Caco-2 (cell line): ENCODE data around the gene SPECC1L. TPM values are rescaled to one million over a fixed set of nuclear protein-coding genes. Genes with fewer than 3 reads are reported as not detected.

Experiments used
- BruUV-seq: library from RNA; stranded (reverse); fragments of 400-500 nt; replicated peaks from 2 replicates; lab custom pipeline; 2021; lab: Mats Ljungman, UMichigan
- CTCF ChIA-PET: fragments of 300-600 bp; sonication (Branson Sonifier 250); formaldehyde crosslinking; loops from one replicate; lab custom pipeline; 2022; ENCODE audit warnings: antibody characterized with exemption; lab: Charles Lee
- POLR2A ChIA-PET: fragments of 300-600 bp; sonication (Branson Sonifier 250); formaldehyde crosslinking; loops from one replicate; lab custom pipeline; 2022; ENCODE audit warnings: antibody characterized with exemption; lab: Charles Lee
- DNase-seq, 2 experiments: peaks; one replicate each; pipeline versions ENCODE4 v3.0.0 to v3.0.0-alpha.2; 2020 to 2022
- H3K27me3 ChIP-seq: replicated peaks from 2 replicates; pipeline ENCODE4 v1.6.0; 2011; ENCODE audit warnings: low read length; ENCODE audit not compliant: control insufficient read depth, insufficient read depth
- H3K36me3 ChIP-seq: 2 replicates; pipeline ENCODE4 v1.5.1; 2011; ENCODE audit warnings: low read length; ENCODE audit not compliant: control insufficient read depth, insufficient read depth
- H3K4me1 ChIP-seq: fragments of 250-450 bp; sonication (Bioruptor Pico); 2 replicates; pipeline ENCODE4 v1.5.1; 2020; ENCODE audit warnings: mild to moderate bottlenecking
- H3K4me3 ChIP-seq: 2 replicates; pipeline ENCODE4 v1.5.1; 2011; ENCODE audit warnings: low read depth, mild to moderate bottlenecking, control low read depth, low read length
- H3K9me3 ChIP-seq: fragments of 250-450 bp; sonication (Bioruptor Pico); 2 replicates; pipeline ENCODE4 v1.5.1; 2020; ENCODE audit warnings: mild to moderate bottlenecking, moderate library complexity
- H3K27ac Mint-ChIP-seq: one replicate; pipeline ENCODE4 v1.8.0; 2022; ENCODE audit warnings: mixed read lengths; ENCODE audit not compliant: unreplicated experiment
- H3K27me3 Mint-ChIP-seq: one replicate; pipeline ENCODE4 v1.8.0; 2022; ENCODE audit warnings: mixed read lengths; ENCODE audit not compliant: insufficient read depth, unreplicated experiment
- H3K36me3 Mint-ChIP-seq: one replicate; pipeline ENCODE4 v1.8.0; 2022; ENCODE audit warnings: mild to moderate bottlenecking, mixed read lengths; ENCODE audit not compliant: insufficient read depth, unreplicated experiment
- H3K4me1 Mint-ChIP-seq: one replicate; pipeline ENCODE4 v1.8.0; 2022; ENCODE audit warnings: low read depth, mixed read lengths; ENCODE audit not compliant: unreplicated experiment
- H3K4me3 Mint-ChIP-seq: one replicate; pipeline ENCODE4 v1.8.0; 2022; ENCODE audit warnings: mild to moderate bottlenecking, moderate library complexity, mixed read lengths; ENCODE audit not compliant: unreplicated experiment
- H3K9me3 Mint-ChIP-seq: one replicate; pipeline ENCODE4 v1.8.0; 2022; ENCODE audit warnings: mixed read lengths; ENCODE audit not compliant: unreplicated experiment
- intact Hi-C: fragments of 100-400 bp; cut with micrococcal nuclease; formaldehyde crosslinking; loops from one replicate; pipeline ENCODE4 v1.10.0; 2022; ENCODE audit not compliant: unreplicated experiment
- total RNA-seq: library from RNA; stranded (reverse); gene quantifications from 2 replicates; pipeline ENCODE4 v1.2.3, GENCODE V29; 2022
- TF ChIP-seq, protein P1 (sequence below), 2 experiments: fragments of 200-600 bp in 1 of 2; IDR thresholded peaks; 1 replicate in 1 of 2; 2 replicates in 1 of 2; pipeline versions ENCODE4 v1.5.1 to v1.8.0; 2011 to 2022; ENCODE audit warnings: antibody characterized with exemption in 1 of 2, control low read depth in 1 of 2, inconsistent platforms in 1 of 2, low read depth in 1 of 2, low read length in 1 of 2, mild to moderate bottlenecking in 1 of 2, moderate library complexity in 1 of 2; ENCODE audit not compliant: insufficient read depth in 1 of 2, severe bottlenecking in 1 of 2, unreplicated experiment in 1 of 2

Gene SPECC1L
- total RNA-seq, 1 experiment from 2014 or later: 72.8 TPM

DNA sequence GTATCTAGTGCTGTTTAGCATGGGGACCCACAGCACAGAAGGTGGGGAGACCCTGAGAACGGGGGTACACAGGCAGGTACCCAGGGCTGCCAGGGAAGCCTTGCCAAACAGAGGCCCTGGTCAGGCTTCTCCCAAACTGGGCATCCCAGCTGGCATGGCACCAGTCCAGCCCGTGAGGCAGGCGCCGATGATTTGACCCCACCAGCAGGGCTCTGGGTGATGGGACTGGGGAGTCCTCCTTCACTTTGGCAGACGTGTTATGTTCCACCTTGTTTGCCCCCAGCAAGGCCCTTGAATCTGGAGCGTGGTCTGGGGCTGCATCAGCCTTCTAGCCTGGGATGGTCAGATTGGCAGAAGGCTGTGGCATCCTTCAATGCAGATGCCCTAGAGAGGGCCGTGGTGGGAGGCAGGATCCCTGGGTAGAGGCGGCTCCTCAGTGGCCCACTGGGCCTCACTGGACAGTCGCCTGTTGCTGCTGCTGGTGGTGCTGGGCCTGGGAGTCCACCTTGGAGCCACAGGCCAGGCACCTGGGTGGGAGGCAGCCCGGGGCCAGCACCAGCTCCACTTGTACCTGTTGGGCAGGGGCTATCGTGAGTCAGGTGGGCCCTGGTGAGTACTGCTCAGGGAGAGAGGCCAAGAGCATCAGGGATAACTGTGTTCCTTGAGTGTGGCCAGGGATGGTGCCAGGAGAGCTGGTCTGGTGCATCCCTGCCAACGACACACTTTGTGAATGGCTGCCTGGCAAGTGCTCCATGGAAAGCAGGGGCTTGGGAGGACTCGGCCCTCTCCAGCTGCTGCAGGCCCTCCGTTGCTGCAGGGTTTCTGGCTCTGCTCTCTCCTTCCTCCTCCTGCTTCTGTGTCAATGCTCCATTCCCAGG is 160.0 kb downstream of the SPECC1L start:
- CTCF ChIA-PET: interaction anchor here (0.5 to 1.0 kb wide), 2 partner anchors 7 to 91 kb away, joined by 3 read pairs; no protein-coding TSS in a partner anchor
- H3K4me1 Mint-ChIP-seq: peaks cover 6% of the 10 kb centered on the region
- H3K27ac Mint-ChIP-seq: no peak overlapping the region
- intact Hi-C loops: no loop called here
- no peak overlapping the region for H3K4me3 Mint-ChIP-seq
- no peaks in the 10 kb centered on the region for H3K9me3 Mint-ChIP-seq
- H3K4me3 ChIP-seq: no peak overlapping the region
- BruUV-seq: no TSS peak
- TF ChIP-seq, protein P1, sequence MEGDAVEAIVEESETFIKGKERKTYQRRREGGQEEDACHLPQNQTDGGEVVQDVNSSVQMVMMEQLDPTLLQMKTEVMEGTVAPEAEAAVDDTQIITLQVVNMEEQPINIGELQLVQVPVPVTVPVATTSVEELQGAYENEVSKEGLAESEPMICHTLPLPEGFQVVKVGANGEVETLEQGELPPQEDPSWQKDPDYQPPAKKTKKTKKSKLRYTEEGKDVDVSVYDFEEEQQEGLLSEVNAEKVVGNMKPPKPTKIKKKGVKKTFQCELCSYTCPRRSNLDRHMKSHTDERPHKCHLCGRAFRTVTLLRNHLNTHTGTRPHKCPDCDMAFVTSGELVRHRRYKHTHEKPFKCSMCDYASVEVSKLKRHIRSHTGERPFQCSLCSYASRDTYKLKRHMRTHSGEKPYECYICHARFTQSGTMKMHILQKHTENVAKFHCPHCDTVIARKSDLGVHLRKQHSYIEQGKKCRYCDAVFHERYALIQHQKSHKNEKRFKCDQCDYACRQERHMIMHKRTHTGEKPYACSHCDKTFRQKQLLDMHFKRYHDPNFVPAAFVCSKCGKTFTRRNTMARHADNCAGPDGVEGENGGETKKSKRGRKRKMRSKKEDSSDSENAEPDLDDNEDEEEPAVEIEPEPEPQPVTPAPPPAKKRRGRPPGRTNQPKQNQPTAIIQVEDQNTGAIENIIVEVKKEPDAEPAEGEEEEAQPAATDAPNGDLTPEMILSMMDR (IDR thresholded peaks at IDR 0.05; ENCODE audit: insufficient read depth in 1 of 2, low read depth in 1 of 2, low read length in 1 of 2, severe bottlenecking in 1 of 2, unreplicated experiment in 1 of 2): no peak
- H3K36me3 ChIP-seq: 0 out of 2 replicates have a peak, but pooled peaks cover 1% of the 10 kb centered on the region
- no peaks in the 10 kb centered on the region for H3K27me3 Mint-ChIP-seq
- no peaks in the 10 kb centered on the region for H3K9me3 ChIP-seq
- no peaks in the 10 kb centered on the region; the same call in 1 of the 2 replicates for H3K4me1 ChIP-seq
- H3K27me3 ChIP-seq: no peaks in the 10 kb centered on the region
- POLR2A ChIA-PET: no interaction called here
- H3K36me3 Mint-ChIP-seq: peaks cover 45% of the 10 kb centered on the region
- no peak for DNase-seq

DNA sequence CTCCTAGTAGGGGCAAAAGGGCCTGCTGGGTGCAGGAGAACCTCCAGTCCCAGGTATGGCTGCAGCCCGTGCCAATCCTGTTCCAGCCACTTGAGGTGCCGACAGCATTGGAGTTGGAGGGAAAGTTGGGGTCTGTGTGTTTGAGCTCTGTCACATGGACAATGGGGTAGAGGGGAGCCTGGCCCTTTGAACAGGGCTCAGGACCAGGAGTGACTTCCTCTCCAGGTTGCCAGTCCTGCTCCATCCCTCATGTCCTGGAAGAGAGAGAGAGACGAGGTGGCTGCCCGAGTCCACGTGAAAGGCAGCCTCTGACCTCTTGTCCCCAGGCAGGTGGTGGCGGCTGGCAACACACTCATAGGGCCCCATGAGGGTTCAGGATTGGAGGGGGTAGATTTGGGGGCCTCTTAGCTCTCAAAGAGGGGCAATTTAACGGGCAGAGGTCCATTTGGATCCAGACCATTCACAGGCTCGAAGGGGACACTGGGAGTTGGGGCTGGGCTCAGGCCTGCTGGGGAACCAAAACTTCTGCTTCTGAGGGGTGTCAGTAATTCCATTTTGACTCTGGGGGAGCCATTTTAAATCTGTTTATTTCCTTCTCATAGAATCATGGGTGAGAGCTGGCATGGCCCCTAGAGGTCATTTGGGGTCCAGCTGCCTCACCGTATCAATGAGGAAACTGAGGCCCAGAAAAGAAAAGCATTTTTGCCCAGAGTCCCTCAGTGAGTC is 160.8 kb downstream of the SPECC1L start:
- DNase-seq: no peak
- H3K4me3 Mint-ChIP-seq: no peak overlapping the region
- Histone ChIP-seq H3K4me3 (no peak overlapping the region), H3K9me3 (no peaks in the 10 kb centered on the region), H3K4me1 (no peaks in the 10 kb centered on the region; the same call in 1 of the 2 replicates), H3K27me3 (no peaks in the 10 kb centered on the region), H3K36me3 (0 out of 2 replicates have a peak, but pooled peaks cover 1% of the 10 kb centered on the region)
- peaks cover 49% of the 10 kb centered on the region for H3K36me3 Mint-ChIP-seq
- ChIA-PET POLR2A (no interaction called here), CTCF (no interaction called here)
- BruUV-seq: no TSS peak
- H3K27me3 Mint-ChIP-seq: no peaks in the 10 kb centered on the region
- intact Hi-C loops: no loop called here
- H3K4me1 Mint-ChIP-seq: peaks cover 6% of the 10 kb centered on the region
- H3K27ac Mint-ChIP-seq: no peak overlapping the region
- H3K9me3 Mint-ChIP-seq: no peaks in the 10 kb centered on the region
- TF ChIP-seq, protein P1 (IDR thresholded peaks at IDR 0.05; ENCODE audit: insufficient read depth in 1 of 2, low read depth in 1 of 2, low read length in 1 of 2, severe bottlenecking in 1 of 2, unreplicated experiment in 1 of 2): no peak

DNA sequence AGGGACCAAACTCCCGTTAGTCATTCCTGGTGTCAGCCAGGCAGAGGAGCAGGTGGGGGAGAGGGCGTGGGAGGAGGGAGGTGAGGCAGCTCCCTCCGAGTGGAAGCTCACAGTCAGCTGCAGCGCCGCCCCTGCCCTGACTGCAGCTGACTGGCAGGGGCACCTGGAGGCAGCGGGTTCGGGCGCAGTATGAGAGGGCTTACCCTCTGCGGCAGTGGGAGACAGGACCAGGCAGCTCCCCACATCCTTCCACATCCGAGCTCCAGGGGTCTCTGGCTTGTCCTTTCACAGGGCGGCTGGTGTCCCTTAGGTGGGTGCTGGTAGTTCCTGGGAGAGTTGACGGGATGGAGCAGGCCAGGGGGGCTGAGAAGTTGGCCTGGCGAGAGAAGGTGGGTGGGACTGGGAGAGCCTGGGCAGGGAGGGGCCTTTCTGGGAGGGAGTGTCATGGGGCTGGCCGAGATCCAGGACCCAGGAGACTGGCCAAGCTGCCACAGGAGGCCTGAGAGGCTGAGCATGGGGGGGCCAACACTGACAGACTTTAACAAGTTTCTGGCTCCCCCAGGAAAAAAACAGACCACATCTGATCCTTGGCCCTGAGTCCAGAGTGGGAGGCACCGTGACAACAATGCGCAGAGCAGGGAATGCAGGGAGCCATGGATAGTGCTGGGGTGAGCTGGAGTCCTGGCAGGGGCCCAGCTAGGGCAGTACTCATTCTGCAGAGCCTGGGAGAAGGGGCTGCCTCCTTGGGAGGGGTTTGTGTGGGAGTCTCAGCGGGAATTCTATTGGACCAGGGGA is 161.6 kb downstream of the SPECC1L start:
- no peaks in the 10 kb centered on the region for H3K27me3 ChIP-seq
- no peaks in the 10 kb centered on the region for H3K9me3 ChIP-seq
- no peaks in the 10 kb centered on the region; the same call in 1 of the 2 replicates for H3K4me1 ChIP-seq
- ChIA-PET POLR2A (no interaction called here), CTCF (no interaction called here)
- H3K4me1 Mint-ChIP-seq: peaks cover 6% of the 10 kb centered on the region
- H3K4me3 Mint-ChIP-seq: no peak overlapping the region
- no peaks in the 10 kb centered on the region for H3K9me3 Mint-ChIP-seq
- H3K36me3 Mint-ChIP-seq: peaks cover 46% of the 10 kb centered on the region
- no peaks in the 10 kb centered on the region for H3K27me3 Mint-ChIP-seq
- H3K27ac Mint-ChIP-seq: no peak overlapping the region
- DNase-seq: no peak
- BruUV-seq: no TSS peak
- intact Hi-C loops: no loop called here
- TF ChIP-seq, protein P1 (IDR thresholded peaks at IDR 0.05; ENCODE audit: insufficient read depth in 1 of 2, low read depth in 1 of 2, low read length in 1 of 2, severe bottlenecking in 1 of 2, unreplicated experiment in 1 of 2): no peak
- H3K36me3 ChIP-seq: peaks cover 4% of the 10 kb centered on the region; the same call in 1 of the 2 replicates
- no peak overlapping the region for H3K4me3 ChIP-seq
